GM12872 (cell line): ENCODE measurements around the gene HMGB1.

Experiments
- CTCF ChIP-seq: IDR thresholded peaks from 3 replicates; pipeline ENCODE4 v1.5.1; 2011; ENCODE audit warnings: low read depth, mild to moderate bottlenecking, low read length, moderate library complexity; ENCODE audit not compliant: insufficient read depth

HMGB1 gene

GRCh38 chr13:30496147-30496546 lies 30.4 kb upstream of the HMGB1 start:
- no peak for TF ChIP-seq CTCF

DNA sequence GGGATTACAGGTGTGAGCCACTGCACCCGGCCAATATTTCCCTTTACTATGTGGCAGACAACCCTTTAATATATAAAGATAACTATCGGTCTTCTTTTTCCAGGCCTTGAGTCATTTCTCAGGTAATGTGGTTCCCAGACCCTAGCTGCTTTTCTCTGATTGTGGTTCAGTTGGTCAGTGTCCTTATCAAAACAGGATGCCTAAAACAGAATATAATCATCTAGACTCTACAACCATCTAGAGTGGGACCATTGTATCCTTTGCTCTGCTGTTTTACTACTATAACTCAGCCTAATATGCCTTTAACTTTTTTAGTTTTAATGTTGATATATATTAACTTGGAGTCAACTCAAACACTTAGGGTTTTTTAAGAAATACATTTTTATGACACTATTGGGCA lies 30.0 kb upstream of the HMGB1 start:
- no peak for TF ChIP-seq CTCF

DNA sequence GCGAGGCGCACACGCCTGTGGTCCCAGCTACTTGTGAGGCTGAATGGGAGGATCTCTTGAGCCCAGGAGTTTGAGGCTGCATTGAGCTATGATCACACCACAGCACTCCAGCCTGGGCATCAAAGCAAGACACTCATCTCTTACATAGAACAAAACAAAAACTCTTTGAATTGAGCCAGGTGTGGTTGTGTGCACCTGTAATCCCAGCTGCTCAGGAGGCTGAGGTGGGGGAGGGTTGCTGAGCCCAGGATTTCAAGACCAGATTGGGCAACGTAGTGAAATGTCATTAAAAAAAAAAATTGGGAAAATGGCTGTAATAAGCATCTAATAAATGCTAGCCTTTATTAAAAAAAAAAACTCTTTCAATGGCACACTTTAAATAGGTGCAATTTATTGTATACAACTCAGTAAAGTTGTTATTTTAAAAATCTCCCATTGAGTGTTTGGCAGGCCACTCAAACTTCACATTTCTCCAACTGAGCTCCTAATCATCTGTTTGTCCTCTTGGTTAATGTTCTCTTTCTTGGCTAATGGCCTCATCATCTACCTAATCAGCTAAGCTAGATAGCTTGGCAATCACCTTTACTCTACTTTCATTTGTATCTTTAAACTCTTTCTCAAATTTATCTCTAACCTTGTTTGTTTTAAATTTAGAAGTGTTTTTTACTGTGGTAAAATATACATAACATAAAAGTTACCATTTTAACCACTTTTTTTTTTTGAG lies 28.1 kb upstream of the HMGB1 start:
- no peak for TF ChIP-seq CTCF

GRCh38 chr13:30487075-30487470 lies 21.3 kb upstream of the HMGB1 start:
- TF ChIP-seq CTCF = no peak

DNA sequence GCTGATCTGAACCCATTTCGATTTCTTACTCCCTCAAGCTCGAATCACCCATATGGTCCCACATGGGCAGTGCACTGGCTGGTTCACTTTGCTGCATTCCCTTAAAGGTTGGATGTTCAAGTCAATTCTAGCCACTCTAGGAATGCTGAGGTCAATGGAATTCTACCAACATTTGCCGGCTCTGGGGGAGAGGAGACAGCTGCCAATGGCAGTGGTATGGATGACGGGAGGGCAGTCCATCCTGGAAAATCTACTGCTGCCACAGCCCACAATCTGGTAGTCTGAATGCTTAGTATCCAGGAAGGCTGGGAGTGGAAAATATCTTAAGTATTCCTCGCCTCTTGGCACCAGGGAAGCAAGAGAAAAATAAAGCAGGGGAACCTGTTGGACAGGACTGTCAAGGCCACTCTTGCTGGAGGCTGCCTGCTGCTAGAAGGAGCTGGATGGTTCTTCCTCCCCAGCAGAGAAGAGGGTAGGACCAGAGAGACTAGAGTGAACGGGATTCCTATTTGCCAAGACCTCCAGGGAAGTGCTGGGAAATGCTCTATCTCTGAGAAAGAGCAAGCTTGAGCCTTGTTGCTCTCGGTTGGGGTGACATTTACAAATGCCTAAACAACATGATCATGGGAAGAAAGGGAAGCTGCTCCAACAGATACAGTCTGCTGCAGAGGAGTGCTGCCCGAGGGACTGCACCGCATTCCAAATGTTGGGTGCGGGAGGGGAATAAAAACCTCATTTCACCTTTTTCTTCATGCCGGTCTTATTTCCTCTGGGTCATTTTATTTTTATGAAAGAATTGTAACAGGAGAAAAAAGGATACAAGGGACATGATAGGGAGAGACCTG lies 20.7 kb upstream of the HMGB1 start:
- TF ChIP-seq CTCF = no peak

DNA sequence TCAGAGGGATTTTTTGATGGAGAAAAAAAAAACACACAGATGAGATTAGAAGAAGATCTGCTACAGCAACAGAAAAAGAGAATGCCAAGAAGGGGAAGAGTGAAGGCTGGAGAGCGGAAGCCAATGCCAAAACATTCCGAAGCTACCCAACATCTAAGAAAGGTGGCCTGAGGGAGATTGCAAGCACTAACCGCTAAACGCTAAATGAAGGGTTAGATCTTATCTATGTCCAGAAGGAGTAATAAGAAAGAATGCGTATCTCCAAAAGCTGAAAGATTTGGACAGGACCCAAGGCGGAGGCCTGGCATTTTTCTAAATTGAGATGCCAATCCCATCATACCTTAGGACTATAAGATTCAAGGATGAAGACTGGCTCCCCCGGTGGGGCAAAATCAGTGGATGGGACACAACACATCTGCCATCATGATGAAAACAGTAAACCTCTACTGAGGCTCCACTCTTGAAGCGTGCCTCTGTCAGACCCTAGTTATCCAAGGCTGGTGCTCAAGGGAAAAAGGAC lies 15.6 kb upstream of the HMGB1 start:
- TF ChIP-seq CTCF = no peak

DNA sequence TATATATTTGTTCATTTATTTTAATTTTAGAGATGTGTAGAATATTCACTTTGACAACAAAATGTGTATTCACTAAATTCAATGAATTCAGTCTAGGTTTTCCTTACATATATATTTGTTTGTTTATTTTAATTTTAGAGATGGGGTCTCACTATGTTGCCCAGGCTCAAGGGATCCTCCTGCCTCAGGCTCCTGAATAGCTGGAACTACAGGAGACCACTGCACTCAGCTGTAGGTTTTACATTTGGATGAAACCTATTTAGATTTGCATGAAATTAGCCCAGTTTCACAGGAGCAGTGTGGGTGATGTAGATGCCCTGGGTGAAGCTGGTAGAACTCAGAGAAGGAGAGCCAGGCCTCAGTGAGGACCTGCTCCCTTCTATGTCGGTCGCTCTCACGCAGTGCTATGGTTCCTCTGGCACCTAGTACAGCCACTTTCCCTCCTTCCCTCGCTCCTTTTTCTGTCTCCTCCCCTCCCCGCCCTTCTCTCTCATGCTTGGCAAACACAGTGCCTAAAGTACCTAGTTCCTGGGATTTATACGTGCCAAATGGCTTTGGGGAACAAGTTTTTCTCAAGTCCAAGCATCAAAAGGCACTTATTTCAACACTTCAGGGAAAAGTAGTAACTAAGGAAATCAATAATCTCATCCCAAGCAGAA lies 14.7 kb upstream of the HMGB1 start:
- no peak for TF ChIP-seq CTCF
